HG03469 (cell line): ENCODE measurements around the gene CD24.
"Not testable (repeated sequence)": the region's sequence is repeated elsewhere in the genome, so short reads cannot be mapped to it uniquely, and the experiment has no call there.

Experiments used
- ATAC-seq: cut with Tn5 transposase; IDR thresholded peaks from one replicate; pipeline ENCODE4 v1.9.1; 2021; ENCODE audit warnings: mild to moderate bottlenecking, moderate library complexity, moderate number of reproducible peaks; ENCODE audit not compliant: unreplicated experiment

Gene CD24, protein sequence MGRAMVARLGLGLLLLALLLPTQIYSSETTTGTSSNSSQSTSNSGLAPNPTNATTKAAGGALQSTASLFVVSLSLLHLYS

GRCh38 chr6:106974336-106974998, at the start of gene CD24:
Gene CD24, minus strand, starts transcription at chr6:106974729. Its CDS starts 83 bp downstream, at chr6:106974646.
- ATAC-seq, result no peak

DNA sequence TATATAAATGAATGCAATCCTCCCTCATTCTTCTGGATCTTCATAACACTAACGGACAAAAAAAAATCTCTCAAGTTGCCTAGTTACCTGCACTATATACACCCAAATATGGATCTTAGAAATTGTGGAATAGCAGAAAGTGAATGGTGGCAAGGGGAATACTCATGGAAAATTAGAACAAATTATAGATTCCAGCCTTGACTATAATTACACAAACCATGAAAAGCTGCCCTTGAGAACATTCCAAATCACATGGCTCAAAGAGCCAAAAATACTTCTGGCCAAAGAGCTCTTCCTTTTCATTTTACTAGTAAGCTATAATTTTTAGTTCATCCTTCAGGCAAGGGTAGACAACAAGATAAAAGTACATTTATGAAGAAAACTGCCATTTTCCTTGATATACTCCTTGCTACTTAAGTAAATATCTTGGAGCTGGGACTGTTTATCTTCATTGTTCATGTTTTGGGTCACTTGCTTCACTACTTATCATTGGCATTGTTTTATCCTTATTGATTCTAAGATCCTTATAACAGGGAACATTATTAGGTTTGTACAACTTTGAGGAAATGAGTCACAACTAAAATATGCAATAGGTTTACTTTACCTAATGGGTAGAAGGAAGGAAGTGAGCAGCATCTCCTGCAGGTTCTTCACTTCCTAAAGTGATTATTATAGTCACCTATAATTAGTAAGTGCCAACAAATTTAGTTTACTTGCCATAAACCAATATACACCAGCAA, 47.1 kb upstream of the CD24 start:
- no peak for ATAC-seq

DNA sequence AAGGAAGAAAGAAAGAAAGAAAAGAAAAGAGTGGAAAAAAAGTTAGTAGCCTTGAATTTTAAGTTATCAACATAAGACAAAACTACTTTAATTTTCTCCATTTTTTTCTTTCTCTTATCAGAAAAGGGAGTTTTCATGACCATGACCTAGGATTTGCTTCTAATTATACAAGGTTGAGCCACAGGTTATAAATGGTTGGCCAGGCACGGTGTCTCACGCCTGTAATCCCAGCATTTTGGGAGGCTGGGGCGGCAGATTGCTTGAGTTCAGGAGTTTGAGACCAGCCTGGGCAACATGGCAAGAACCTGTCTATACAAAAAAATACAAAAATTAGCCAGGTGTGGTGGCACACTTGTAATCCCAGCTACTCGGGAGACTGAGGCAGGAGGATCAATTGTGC, 45.7 kb upstream of the CD24 start:
- no peak for ATAC-seq

DNA sequence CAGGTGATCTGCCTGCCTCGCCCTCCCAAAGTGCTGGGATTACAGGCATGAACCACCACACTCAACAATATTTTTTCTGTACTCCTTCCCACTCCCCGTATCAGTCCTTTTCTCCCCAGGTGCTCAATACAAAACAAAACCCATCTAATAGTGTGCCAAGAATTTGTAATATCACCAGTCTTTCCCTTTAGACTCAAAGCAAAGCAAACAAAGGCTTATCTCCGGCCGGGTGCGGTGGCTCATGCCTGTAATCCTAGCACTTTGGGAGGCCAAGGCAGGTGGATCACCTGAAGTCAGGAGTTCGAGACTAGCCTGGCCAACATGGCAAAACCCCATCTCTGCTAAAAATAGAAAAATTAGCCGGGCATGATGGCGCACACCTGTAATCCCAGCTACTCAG, 45.1 kb upstream of the CD24 start:
- ATAC-seq, result not testable (repeated sequence)

DNA sequence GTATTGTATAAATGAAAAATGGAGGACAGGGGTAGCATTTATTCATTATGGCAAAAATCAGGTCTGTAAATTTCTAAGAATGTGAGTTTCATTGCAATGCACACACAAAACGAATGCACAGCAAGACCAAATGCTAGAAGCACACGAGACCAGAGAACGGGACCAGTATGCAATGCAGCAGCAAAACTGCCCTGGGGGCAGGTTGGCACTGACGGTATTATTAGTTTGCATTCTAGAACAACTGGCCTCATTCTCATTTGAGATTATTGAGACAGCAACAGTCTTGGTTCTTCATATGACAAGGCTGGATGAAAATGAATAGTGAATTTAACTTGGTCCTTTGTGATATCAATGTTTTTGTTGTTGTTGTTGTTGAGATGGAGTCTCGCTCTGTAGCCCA, 44.5 kb upstream of the CD24 start:
- ATAC-seq, result no peak

GRCh38 chr6:107009499-107009898, 35.0 kb upstream of the CD24 start:
- ATAC-seq, result no peak

GRCh38 chr6:106997392-106998158, 23.0 kb upstream of the CD24 start:
- peak; percentile 60 for ATAC-seq

DNA sequence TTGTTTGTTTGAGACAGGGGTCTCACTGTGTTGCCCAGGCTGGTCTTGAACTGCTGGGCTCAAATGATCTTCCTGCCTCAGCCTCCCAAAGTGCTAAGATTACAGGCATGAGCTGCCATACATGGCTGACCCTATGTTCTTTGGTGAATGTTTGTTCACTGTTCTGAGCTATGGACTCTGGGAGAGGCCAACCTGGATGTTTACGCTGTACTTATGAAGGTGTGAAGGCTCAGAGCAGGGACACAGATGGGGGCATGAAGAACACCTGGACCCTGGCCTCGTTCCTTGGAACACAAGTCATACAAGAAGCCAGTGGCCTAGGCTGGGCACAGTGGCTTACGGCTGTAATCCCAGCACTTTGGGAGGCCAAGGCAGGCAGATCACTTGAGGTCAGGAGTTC, 21.1 kb upstream of the CD24 start:
- no peak for ATAC-seq

DNA sequence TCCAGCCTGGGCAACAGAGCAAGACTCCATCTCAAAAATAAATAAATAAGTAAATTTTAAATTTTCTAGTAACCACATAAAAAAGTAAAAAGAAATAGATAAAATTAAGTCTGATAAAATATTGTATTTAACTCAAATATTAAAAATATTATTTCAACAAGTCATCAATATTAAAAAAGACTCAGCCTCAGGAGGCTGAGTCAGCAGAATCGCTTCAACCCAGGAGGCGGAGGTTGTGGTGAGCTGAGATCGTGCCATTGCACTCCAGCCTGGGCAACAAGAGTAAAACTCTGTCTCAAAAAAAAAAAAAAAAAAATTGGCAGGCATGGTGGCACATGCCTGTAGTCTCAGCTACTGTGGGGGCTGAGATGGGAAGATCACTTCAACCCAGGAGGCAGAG, 15.2 kb upstream of the CD24 start:
- ATAC-seq, result not testable (repeated sequence)

GRCh38 chr6:106988664-106989063, 14.1 kb upstream of the CD24 start:
- no peak for ATAC-seq

GRCh38 chr6:106981926-106982325, 7.4 kb upstream of the CD24 start:
- ATAC-seq, result no peak

- no peak for ATAC-seq
Measured at GRCh38 chr6:106980926-106981325, 6.4 kb upstream of the CD24 start.

- ATAC-seq, result no peak
Measured at GRCh38 chr6:106979435-106979884, 4.9 kb upstream of the CD24 start.

GRCh38 chr6:106977246-106977645, 2.7 kb upstream of the CD24 start:
- ATAC-seq, result no peak

- no peak for ATAC-seq
Measured at GRCh38 chr6:106976270-106976669, 1.7 kb upstream of the CD24 start.

GRCh38 chr6:106975738-106976064, 1.2 kb upstream of the CD24 start:
- ATAC-seq, result no peak

GRCh38 chr6:106974999-106975737, 639 bp upstream of the CD24 start:
- no peak for ATAC-seq

GRCh38 chr6:106973836-106974335, 643 bp downstream of the CD24 start:
- ATAC-seq, result no peak

DNA sequence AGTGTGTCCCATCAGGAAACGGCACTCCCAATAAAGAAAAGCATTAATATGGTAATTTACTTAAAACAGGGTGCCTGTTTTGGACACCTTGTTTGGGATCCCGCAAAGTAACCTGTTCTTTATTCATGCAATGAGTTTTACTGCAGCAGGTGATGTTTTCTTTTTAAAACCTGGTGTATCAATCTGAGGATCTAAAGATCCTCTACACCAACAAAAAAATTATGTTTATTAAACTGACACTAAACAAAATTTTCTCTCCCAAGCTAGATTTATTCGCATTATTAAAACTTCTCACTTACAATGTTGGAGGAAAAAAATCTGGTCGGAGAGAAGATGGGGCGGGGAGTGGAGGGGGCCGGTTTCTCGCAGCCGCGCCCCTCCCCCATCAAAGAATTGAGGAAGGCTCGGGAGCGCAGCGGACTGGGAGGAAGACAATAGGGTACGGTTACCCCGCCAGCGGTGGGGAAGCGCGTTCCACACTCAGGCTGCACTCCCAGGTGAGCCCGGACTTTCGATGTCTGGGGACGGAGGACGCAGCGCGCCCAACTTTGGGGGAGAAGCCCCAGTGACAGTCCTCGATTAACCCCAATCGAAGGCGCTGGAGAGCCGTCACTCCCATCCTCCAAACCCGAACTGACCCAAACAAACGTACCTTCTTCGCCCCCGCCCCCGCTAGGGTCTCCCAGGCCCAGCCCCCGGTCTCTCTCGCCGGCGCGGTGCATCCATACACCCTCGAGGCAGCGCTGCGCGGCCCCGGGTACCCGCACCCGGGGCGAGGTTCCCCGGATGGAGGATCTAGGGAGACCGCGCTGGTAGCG, 1.3 kb downstream of the CD24 start:
- no peak for ATAC-seq

GRCh38 chr6:106972500-106972899, 2.0 kb downstream of the CD24 start:
- no peak for ATAC-seq
